Activated T-cell treated with anti-CD3 and anti-CD28 coated beads, Interleukin-2, amount 50 U/mL, for 4 hours (primary cell): Measurements from ENCODE around the gene HMGB4. TPM values are rescaled to one million over a fixed set of nuclear protein-coding genes. Genes with fewer than 3 reads are reported as not detected.

ENCODE experiments used
- ATAC-seq, 2 donors: fragments of 200-7000 bp; cut with Tn5 transposase; one replicate each; pipeline ENCODE4 v1.10.0; 2021
- DNase-seq: peaks from one replicate; pipeline ENCODE4 v3.0.0-alpha.2; 2020
- H3K27me3 Mint-ChIP-seq: one replicate; pipeline ENCODE4 v1.8.0; 2021; ENCODE audit warnings: low read depth, mixed read lengths
- H3K36me3 Mint-ChIP-seq: one replicate; pipeline ENCODE4 v1.8.0; 2022; ENCODE audit warnings: mixed read lengths; ENCODE audit not compliant: insufficient read depth
- H3K4me1 Mint-ChIP-seq: one replicate; pipeline ENCODE4 v1.8.0; 2021; ENCODE audit warnings: low read depth, mixed read lengths
- H3K4me3 Mint-ChIP-seq: one replicate; pipeline ENCODE4 v1.8.0; 2021; ENCODE audit warnings: mild to moderate bottlenecking, moderate library complexity, mixed read lengths
- H3K9me3 Mint-ChIP-seq: one replicate; pipeline ENCODE4 v1.8.0; 2021; ENCODE audit warnings: mixed read lengths
- total RNA-seq, 3 donors: library from RNA; stranded (reverse); gene quantifications; one replicate each; pipeline ENCODE4 v1.2.1, GENCODE V29; 2021

HMGB4 gene
- not detected for total RNA-seq

- ATAC-seq (no peak), DNase-seq (no peak)
- Mint-ChIP-seq H3K4me3 (no peak within 1 kb of the TSS), H3K36me3 (no peaks in the 10 kb centered on the region), H3K9me3 (no peaks in the 10 kb centered on the region), H3K27me3 (peaks cover 3% of the 10 kb centered on the region), H3K4me1 (no peaks in the 10 kb centered on the region)
These were observed at the start of gene HMGB4 for GRCh38 chr1:33863779-33864178. HMGB4 (plus strand) TSS chr1:33864079; CDS start chr1:33864192, 113 bp downstream.

GRCh38 chr1:33814166-33814565, 49.7 kb upstream of the HMGB4 start:
- Mint-ChIP-seq H3K9me3 (peaks cover 4% of the 10 kb centered on the region), H3K27me3 (peaks cover 8% of the 10 kb centered on the region), H3K4me3 (no peak overlapping the region), H3K4me1 (no peaks in the 10 kb centered on the region), H3K36me3 (no peaks in the 10 kb centered on the region)
- ATAC-seq: no peak
- DNase-seq: no peak

- no peaks in the 10 kb centered on the region for H3K9me3 Mint-ChIP-seq
- H3K27me3 Mint-ChIP-seq: peaks cover 8% of the 10 kb centered on the region
- no peaks in the 10 kb centered on the region for H3K36me3 Mint-ChIP-seq
- H3K4me1 Mint-ChIP-seq: no peaks in the 10 kb centered on the region
- H3K4me3 Mint-ChIP-seq: no peak overlapping the region
- ATAC-seq: no peak
- no peak for DNase-seq
These were observed 48.8 kb upstream of the HMGB4 start for GRCh38 chr1:33815061-33815460.

GRCh38 chr1:33818071-33818470, 45.8 kb upstream of the HMGB4 start:
- Mint-ChIP-seq H3K27me3 (peaks cover 15% of the 10 kb centered on the region), H3K9me3 (no peaks in the 10 kb centered on the region), H3K4me1 (no peaks in the 10 kb centered on the region)

GRCh38 chr1:33819290-33819912, 44.5 kb upstream of the HMGB4 start:
- no peak overlapping the region for H3K4me3 Mint-ChIP-seq
- no peak for DNase-seq
- ATAC-seq: no peak
- H3K9me3 Mint-ChIP-seq: no peaks in the 10 kb centered on the region
- H3K27me3 Mint-ChIP-seq: peaks cover 12% of the 10 kb centered on the region
- no peaks in the 10 kb centered on the region for H3K4me1 Mint-ChIP-seq
- H3K36me3 Mint-ChIP-seq: no peaks in the 10 kb centered on the region

More at GRCh38 chr1:33818071-33818470, 45.8 kb upstream of the HMGB4 start:
- DNase-seq (no peak), ATAC-seq (no peak)
- H3K36me3 Mint-ChIP-seq: no peaks in the 10 kb centered on the region
- no peak overlapping the region for H3K4me3 Mint-ChIP-seq

- ATAC-seq (no peak), DNase-seq (no peak)
- no peaks in the 10 kb centered on the region for H3K36me3 Mint-ChIP-seq
- H3K27me3 Mint-ChIP-seq: peaks cover 8% of the 10 kb centered on the region
- no peak overlapping the region for H3K4me3 Mint-ChIP-seq
- H3K4me1 Mint-ChIP-seq: no peaks in the 10 kb centered on the region
- no peaks in the 10 kb centered on the region for H3K9me3 Mint-ChIP-seq
These were observed 44.0 kb upstream of the HMGB4 start for GRCh38 chr1:33819913-33820311.

- Mint-ChIP-seq H3K4me3 (no peak overlapping the region), H3K9me3 (no peaks in the 10 kb centered on the region), H3K4me1 (no peaks in the 10 kb centered on the region), H3K36me3 (no peaks in the 10 kb centered on the region), H3K27me3 (peaks cover 7% of the 10 kb centered on the region)
- ATAC-seq (no peak), DNase-seq (no peak)
These were observed 43.1 kb upstream of the HMGB4 start for GRCh38 chr1:33820804-33821203.

GRCh38 chr1:33821291-33821690, 42.6 kb upstream of the HMGB4 start:
- no peaks in the 10 kb centered on the region for H3K36me3 Mint-ChIP-seq
- no peaks in the 10 kb centered on the region for H3K9me3 Mint-ChIP-seq
- no peak for DNase-seq
- H3K4me3 Mint-ChIP-seq: no peak overlapping the region
- H3K4me1 Mint-ChIP-seq: no peaks in the 10 kb centered on the region
- H3K27me3 Mint-ChIP-seq: peaks cover 7% of the 10 kb centered on the region
- no peak for ATAC-seq

GRCh38 chr1:33822396-33822795, 41.5 kb upstream of the HMGB4 start:
- DNase-seq (no peak), ATAC-seq (no peak)
- H3K27me3 Mint-ChIP-seq: peaks cover 12% of the 10 kb centered on the region
- no peaks in the 10 kb centered on the region for H3K36me3 Mint-ChIP-seq
- H3K4me1 Mint-ChIP-seq: no peaks in the 10 kb centered on the region
- H3K4me3 Mint-ChIP-seq: no peak overlapping the region
- no peaks in the 10 kb centered on the region for H3K9me3 Mint-ChIP-seq

GRCh38 chr1:33823401-33823800, 40.5 kb upstream of the HMGB4 start:
- H3K27me3 Mint-ChIP-seq: peaks cover 12% of the 10 kb centered on the region
- H3K36me3 Mint-ChIP-seq: no peaks in the 10 kb centered on the region
- H3K4me3 Mint-ChIP-seq: no peak overlapping the region
- DNase-seq: no peak
- H3K4me1 Mint-ChIP-seq: no peaks in the 10 kb centered on the region
- ATAC-seq: no peak
- H3K9me3 Mint-ChIP-seq: no peaks in the 10 kb centered on the region

GRCh38 chr1:33823830-33824229, 40.0 kb upstream of the HMGB4 start:
- no peak for DNase-seq
- no peaks in the 10 kb centered on the region for H3K9me3 Mint-ChIP-seq
- no peaks in the 10 kb centered on the region for H3K36me3 Mint-ChIP-seq

GRCh38 chr1:33824321-33824720, 39.6 kb upstream of the HMGB4 start:
- H3K9me3 Mint-ChIP-seq: no peaks in the 10 kb centered on the region

More at GRCh38 chr1:33823830-33824229, 40.0 kb upstream of the HMGB4 start:
- Mint-ChIP-seq H3K4me3 (no peak overlapping the region), H3K27me3 (peaks cover 12% of the 10 kb centered on the region), H3K4me1 (no peaks in the 10 kb centered on the region)
- ATAC-seq: no peak

GRCh38 chr1:33824971-33825370, 38.9 kb upstream of the HMGB4 start:
- no peak overlapping the region for H3K4me3 Mint-ChIP-seq
- no peaks in the 10 kb centered on the region for H3K9me3 Mint-ChIP-seq
- no peaks in the 10 kb centered on the region for H3K4me1 Mint-ChIP-seq
- DNase-seq (no peak), ATAC-seq (no peak)
- H3K27me3 Mint-ChIP-seq: peaks cover 12% of the 10 kb centered on the region
- no peaks in the 10 kb centered on the region for H3K36me3 Mint-ChIP-seq

More at GRCh38 chr1:33824321-33824720, 39.6 kb upstream of the HMGB4 start:
- DNase-seq (no peak), ATAC-seq (no peak)
- Mint-ChIP-seq H3K4me1 (no peaks in the 10 kb centered on the region), H3K27me3 (peaks cover 12% of the 10 kb centered on the region), H3K4me3 (no peak overlapping the region), H3K36me3 (no peaks in the 10 kb centered on the region)

GRCh38 chr1:33825506-33825905, 38.4 kb upstream of the HMGB4 start:
- H3K9me3 Mint-ChIP-seq: no peaks in the 10 kb centered on the region

GRCh38 chr1:33826311-33826710, 37.6 kb upstream of the HMGB4 start:
- ATAC-seq: no peak
- Mint-ChIP-seq H3K4me1 (no peaks in the 10 kb centered on the region), H3K4me3 (no peak overlapping the region), H3K36me3 (no peaks in the 10 kb centered on the region), H3K27me3 (peaks cover 10% of the 10 kb centered on the region), H3K9me3 (no peaks in the 10 kb centered on the region)
- DNase-seq: no peak

More at GRCh38 chr1:33825506-33825905, 38.4 kb upstream of the HMGB4 start:
- no peaks in the 10 kb centered on the region for H3K4me1 Mint-ChIP-seq
- no peak for ATAC-seq
- no peaks in the 10 kb centered on the region for H3K36me3 Mint-ChIP-seq
- peaks cover 12% of the 10 kb centered on the region for H3K27me3 Mint-ChIP-seq
- no peak for DNase-seq
- no peak overlapping the region for H3K4me3 Mint-ChIP-seq
